Measurements from ENCODE around the gene OMG.

- TF ChIP-seq POLR2AphosphoS5 (IDR thresholded peaks at IDR 0.05): no peak
- TF ChIP-seq POLR2A (IDR thresholded peaks at IDR 0.05): no peak
- no peak for TF ChIP-seq CTCF (IDR thresholded peaks at IDR 0.05)
Measured at GRCh38 chr17:31256936-31257335, 40.1 kb downstream of the OMG start.

Data from transverse colon (tissue), 4 donors.